ENCODE data around the gene ZMAT5. TPM values are rescaled to one million over a fixed set of nuclear protein-coding genes. Genes with fewer than 3 reads are reported as not detected.

ZMAT5 gene
- total and polyA plus RNA-seq, 9 of the 15 experiments (the other 6 are each of a cell fraction or from before 2014, with no cell fraction given) = 2.0 to 25.2 (median 11.9) TPM

GRCh38 chr22:29715240-29715639 is 51.6 kb downstream of the ZMAT5 start:
- no peak overlapping the region for H3K9ac ChIP-seq (ENCODE audit: insufficient read depth in 1 of 2, low read depth in 2 of 2, low read length in 2 of 2)
- H3K27ac ChIP-seq (ENCODE audit: extremely low read depth, low read depth, low read length) = no peak overlapping the region
- BruUV-seq (replicated peaks) = no TSS peak
- no peak for ATAC-seq
- H3K4me3 ChIP-seq = no peak overlapping the region
- intact Hi-C loops (cut with micrococcal nuclease) = no loop called here
- DNase-seq (ENCODE audit: extremely low read depth in 1 of 4, low spot score in 3 of 4) = no peak
- H3K4me2 ChIP-seq (ENCODE audit: insufficient read depth, low read length) = no peak overlapping the region
- no peak overlapping the region for H2AFZ ChIP-seq (ENCODE audit: low read depth, low read length)
- peaks cover 0 to 10% of the 10 kb centered on the region in 2 experiments; a peak in 2 of 5 replicates for H3K4me1 ChIP-seq (replicated peaks in 1 of 2; ENCODE audit: control insufficient read depth in 2 of 2, insufficient read depth in 2 of 2, low read length in 2 of 2)
- 0% methylated on average over 6 of the region's 13 CpGs for WGBS (ENCODE audit: insufficient coverage, low coverage, missing lambda C conversion rate)
- peaks cover 16% of the 10 kb centered on the region; the same call in 1 of the 2 replicates for H4K20me1 ChIP-seq (replicated peaks; ENCODE audit: control insufficient read depth, insufficient read depth, low read length)
- no peaks in the 10 kb centered on the region for H3K36me3 ChIP-seq (ENCODE audit: control insufficient read depth, insufficient read depth, low read length)
- H3K79me2 ChIP-seq (ENCODE audit: control insufficient read depth, insufficient read depth, low read length) = no peaks in the 10 kb centered on the region
- H3K9me1 ChIP-seq (ENCODE audit: control insufficient read depth, insufficient read depth, low read length) = peaks cover 5% of the 10 kb centered on the region
- no peak for FAIRE-seq
- ChIA-PET POLR2A (interaction anchor here (0.6 kb wide), 2 partner anchors 9 to 332 kb away, joined by 3 to 4 read pairs; no protein-coding TSS in a partner anchor), CTCF (ENCODE audit: low intra/inter-chr PET ratio) (no interaction called here)
- TF ChIP-seq BMI1 (IDR thresholded peaks at IDR 0.05; ENCODE audit: low read length) (no peak), RBM34 (IDR thresholded peaks at IDR 0.05; ENCODE audit: borderline replicate concordance, insufficient read depth, low read length) (no peak), ATF3 (IDR thresholded peaks at IDR 0.05) (no peak), ATF3 (CRISPR knock-in tag; conservative IDR thresholded peaks at IDR 0.05) (no peak), ZNF707 (CRISPR knock-in tag; conservative IDR thresholded peaks at IDR 0.05) (no peak), E2F6 (IDR thresholded peaks at IDR 0.05; ENCODE audit: borderline replicate concordance in 1 of 2, extremely low read depth in 1 of 2, insufficient read depth in 1 of 2, insufficient read length in 1 of 2, low read depth in 1 of 2, low read length in 1 of 2, poor library complexity in 1 of 2, severe bottlenecking in 1 of 2) (no peak), SOX6 (IDR thresholded peaks at IDR 0.05) (no peak), DEAF1 (CRISPR knock-in tag; IDR thresholded peaks at IDR 0.05) (no peak), ZBTB8A (IDR thresholded peaks at IDR 0.05; ENCODE audit: partially characterized antibody) (no peak), C11orf30 (IDR thresholded peaks at IDR 0.05; ENCODE audit: low read depth) (no peak), TCF7 (IDR thresholded peaks at IDR 0.05; ENCODE audit: borderline replicate concordance) (no peak), TFAP4 (CRISPR knock-in tag; IDR thresholded peaks at IDR 0.05; ENCODE audit: borderline replicate concordance) (no peak), ZNF583 (CRISPR knock-in tag; IDR thresholded peaks at IDR 0.05) (no peak)
- in situ Hi-C loops (cut with MboI) = no loop called here
- H3K9me3 ChIP-seq (replicated peaks; ENCODE audit: control insufficient read depth, insufficient read depth, low read depth, low read length) = no peaks in the 10 kb centered on the region
- peaks cover 0 to 63% of the 10 kb centered on the region in 2 experiments; a peak in 3 of 5 replicates for H3K27me3 ChIP-seq (ENCODE audit: control insufficient read depth in 2 of 2, insufficient read depth in 2 of 2, low read length in 2 of 2)
